HFFc6 (cell line): ENCODE results near the gene FN3K. TPM values are rescaled to one million over a fixed set of nuclear protein-coding genes. Genes with fewer than 3 reads are reported as not detected.

Source experiments
- DNase-seq: peaks from one replicate; pipeline ENCODE4 v3.0.0-alpha.2; 2018
- H3K27ac Mint-ChIP-seq: 2 replicates; pipeline ENCODE4 v1.8.0; 2020; ENCODE audit warnings: mild to moderate bottlenecking, mixed read lengths
- H3K27me3 Mint-ChIP-seq: 2 replicates; pipeline ENCODE4 v1.8.0; 2021; ENCODE audit warnings: mild to moderate bottlenecking, moderate library complexity, mixed read lengths; ENCODE audit not compliant: insufficient read depth
- H3K36me3 Mint-ChIP-seq: 2 replicates; pipeline ENCODE4 v1.8.0; 2021; ENCODE audit warnings: low read depth, mixed read lengths
- H3K4me1 Mint-ChIP-seq: 2 replicates; pipeline ENCODE4 v1.8.0; 2020; ENCODE audit warnings: low read depth, mixed read lengths
- H3K4me3 Mint-ChIP-seq: 2 replicates; pipeline ENCODE4 v1.8.0; 2020; ENCODE audit warnings: mild to moderate bottlenecking, moderate library complexity, mixed read lengths
- H3K9me3 Mint-ChIP-seq: 2 replicates; pipeline ENCODE4 v1.8.0; 2020; ENCODE audit warnings: mild to moderate bottlenecking, mixed read lengths
- long read RNA-seq: library from polyadenylated mRNA; unstranded; transcript quantifications from one replicate; pipeline ENCODE4 v2.0.0, GENCODE V29; 2019
- total RNA-seq, 6 experiments: library from RNA; stranded (reverse); fragmentation: NEBNext Ultra II Directional; extraction: Animal tissue kit (Norgen Biotek cat#: 25700); gene quantifications; 2 replicates in 1 of 6; 3 replicates in 5 of 6; pipeline ENCODE4 v1.2.3, GENCODE V29; 2021
- TF ChIP-seq, protein P1 (sequence below): fragments of 200-600 bp; sonication (generic); IDR thresholded peaks from 2 replicates; pipeline ENCODE4 v1.5.0; 2021; ENCODE audit warnings: antibody characterized with exemption, mild to moderate bottlenecking

The FN3K gene
- 1 to 10 TPM in 5 of 6 experiments, under 1 TPM in 1; 0.96 to 2.9 (median 1.6) TPM for total RNA-seq
- long read RNA-seq = 0 reads

DNA sequence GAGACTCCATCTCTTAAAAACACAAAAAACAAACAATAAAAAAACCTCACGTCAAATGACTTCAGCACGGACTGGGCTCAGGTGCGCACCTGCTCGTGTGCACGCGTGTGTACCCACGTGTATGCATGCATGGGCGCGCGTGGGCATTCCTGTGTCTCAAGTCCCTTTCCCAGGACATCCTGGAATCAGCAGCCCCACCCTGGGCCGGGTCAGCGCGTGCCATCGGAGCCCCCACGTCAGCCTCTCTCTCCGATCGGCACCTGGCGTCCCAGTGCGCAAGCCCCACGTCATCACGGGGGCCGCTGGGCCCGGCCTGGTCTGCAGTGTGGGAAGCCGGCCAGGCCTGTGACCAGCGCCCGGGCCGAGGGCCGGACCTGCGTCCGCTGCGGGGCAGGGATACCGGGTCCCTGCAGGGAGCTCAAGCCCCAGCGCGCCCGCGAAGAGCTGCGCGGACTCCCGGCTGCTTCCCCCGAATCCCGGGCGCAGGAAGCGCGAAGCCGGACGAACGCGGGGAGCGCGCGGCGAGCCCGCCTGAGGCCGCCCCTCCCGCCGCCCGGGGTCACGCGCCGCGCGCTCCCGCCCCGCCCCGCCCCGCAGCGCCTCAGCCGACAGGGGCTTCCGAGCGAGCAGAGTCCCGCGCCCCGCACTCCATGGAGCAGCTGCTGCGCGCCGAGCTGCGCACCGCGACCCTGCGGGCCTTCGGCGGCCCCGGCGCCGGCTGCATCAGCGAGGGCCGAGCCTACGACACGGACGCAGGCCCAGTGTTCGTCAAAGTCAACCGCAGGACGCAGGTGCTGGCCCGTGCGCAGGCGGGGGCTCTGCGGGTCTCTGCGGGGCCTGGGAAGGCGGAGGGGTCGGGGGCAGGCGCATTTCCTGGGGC is at the start of gene FN3K:
Gene FN3K, plus strand, starts transcription at position 629 of the 880 bp plus-strand sequence. Its CDS starts 22 bp downstream, at position 651.
- H3K4me3 Mint-ChIP-seq = peak within 1 kb of the TSS; percentile 47; the same call in 1 of the 2 replicates
- peaks cover 27% of the 10 kb centered on the region for H3K9me3 Mint-ChIP-seq
- H3K27me3 Mint-ChIP-seq = no peaks in the 10 kb centered on the region; the same call in 1 of the 2 replicates
- no peaks in the 10 kb centered on the region for H3K4me1 Mint-ChIP-seq
- DNase-seq = no peak
- peaks cover 41% of the 10 kb centered on the region for H3K36me3 Mint-ChIP-seq
- TF ChIP-seq, protein P1, sequence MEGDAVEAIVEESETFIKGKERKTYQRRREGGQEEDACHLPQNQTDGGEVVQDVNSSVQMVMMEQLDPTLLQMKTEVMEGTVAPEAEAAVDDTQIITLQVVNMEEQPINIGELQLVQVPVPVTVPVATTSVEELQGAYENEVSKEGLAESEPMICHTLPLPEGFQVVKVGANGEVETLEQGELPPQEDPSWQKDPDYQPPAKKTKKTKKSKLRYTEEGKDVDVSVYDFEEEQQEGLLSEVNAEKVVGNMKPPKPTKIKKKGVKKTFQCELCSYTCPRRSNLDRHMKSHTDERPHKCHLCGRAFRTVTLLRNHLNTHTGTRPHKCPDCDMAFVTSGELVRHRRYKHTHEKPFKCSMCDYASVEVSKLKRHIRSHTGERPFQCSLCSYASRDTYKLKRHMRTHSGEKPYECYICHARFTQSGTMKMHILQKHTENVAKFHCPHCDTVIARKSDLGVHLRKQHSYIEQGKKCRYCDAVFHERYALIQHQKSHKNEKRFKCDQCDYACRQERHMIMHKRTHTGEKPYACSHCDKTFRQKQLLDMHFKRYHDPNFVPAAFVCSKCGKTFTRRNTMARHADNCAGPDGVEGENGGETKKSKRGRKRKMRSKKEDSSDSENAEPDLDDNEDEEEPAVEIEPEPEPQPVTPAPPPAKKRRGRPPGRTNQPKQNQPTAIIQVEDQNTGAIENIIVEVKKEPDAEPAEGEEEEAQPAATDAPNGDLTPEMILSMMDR = no peak
- H3K27ac Mint-ChIP-seq = no peak within 1 kb of the TSS

DNA sequence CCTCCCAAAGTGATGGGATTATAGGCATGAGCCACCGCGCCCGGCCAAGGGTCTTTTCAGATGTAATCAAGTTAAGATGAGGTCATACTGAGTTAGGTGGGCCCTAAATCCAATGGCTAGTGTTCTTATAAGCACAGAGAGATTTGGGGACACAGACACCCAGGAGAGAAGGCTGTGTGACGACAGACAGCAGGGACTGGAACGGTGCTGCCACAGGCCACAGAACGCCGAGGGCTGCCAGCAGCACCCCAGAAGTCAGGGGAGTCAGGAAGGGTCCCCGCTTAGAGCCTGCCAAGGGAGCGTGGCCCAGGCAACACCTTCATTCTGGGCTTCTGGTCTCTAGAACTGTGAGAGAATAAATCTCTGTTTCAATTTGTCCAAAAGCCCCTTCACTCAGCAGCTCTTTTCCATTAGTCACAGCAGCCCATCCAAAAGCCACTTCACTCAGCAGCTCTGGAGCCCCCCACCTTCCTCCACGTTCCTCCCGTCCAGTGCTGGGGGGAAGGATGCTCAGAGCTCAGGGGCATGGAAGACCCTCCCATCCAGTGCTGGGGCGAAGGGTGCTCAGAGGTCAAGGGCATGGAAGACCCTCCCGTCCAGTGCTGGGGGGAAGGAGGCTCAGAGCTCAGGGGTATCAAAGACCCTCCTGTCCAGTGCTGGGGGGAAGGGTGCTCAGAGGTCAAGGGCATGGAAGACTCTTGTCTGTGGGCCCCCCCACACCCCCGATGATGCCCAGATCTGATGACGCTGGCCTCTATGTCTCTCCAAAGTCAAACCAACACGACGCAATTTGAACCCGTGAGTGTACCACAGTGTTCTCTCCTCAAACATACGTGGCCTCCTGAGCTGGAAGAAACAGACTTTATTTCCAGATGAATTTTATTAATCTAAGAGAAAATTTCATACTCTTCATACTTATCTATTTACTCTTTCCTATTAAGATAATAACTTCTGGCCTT is 48.8 kb upstream of the FN3K start:
- peaks cover 8% of the 10 kb centered on the region for H3K9me3 Mint-ChIP-seq
- DNase-seq = no peak
- peaks cover 8% of the 10 kb centered on the region for H3K36me3 Mint-ChIP-seq
- peak overlapping the region; percentile 2; the same call in 1 of the 2 replicates for H3K27ac Mint-ChIP-seq
- TF ChIP-seq, protein P1 = no peak
- H3K27me3 Mint-ChIP-seq = peaks cover 1% of the 10 kb centered on the region
- H3K4me3 Mint-ChIP-seq = no peak overlapping the region
- peaks cover 9% of the 10 kb centered on the region for H3K4me1 Mint-ChIP-seq

DNA sequence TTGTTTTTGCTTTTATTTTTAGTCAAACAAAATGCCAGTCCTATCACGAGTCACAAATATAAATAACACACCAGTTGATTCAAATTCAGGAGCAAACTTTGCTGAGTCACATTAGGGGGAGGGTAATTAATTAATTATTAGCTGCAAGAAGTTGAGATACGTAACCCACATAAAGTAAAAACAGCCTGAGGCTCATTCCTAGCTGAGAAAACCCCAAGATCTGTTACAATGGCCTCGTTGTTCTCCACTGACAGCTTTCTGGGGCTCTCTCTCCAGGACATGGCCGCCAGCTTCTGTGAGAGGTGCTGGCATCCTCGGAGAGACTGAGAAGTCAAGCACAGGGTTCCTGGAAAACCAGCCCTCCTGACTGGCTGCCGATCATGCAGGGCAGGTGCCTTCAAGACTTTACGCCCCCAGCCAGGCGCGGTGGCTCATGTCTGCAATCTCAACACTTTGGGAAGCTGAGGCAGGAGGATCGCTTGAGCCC is 48.0 kb upstream of the FN3K start:
- peaks cover 1% of the 10 kb centered on the region for H3K27me3 Mint-ChIP-seq
- peaks cover under 1% of the 10 kb centered on the region; the same call in 1 of the 2 replicates for H3K9me3 Mint-ChIP-seq
- H3K4me3 Mint-ChIP-seq = no peak overlapping the region
- peaks cover under 1% of the 10 kb centered on the region; the same call in 1 of the 2 replicates for H3K36me3 Mint-ChIP-seq
- H3K27ac Mint-ChIP-seq = peak overlapping the region; percentile 2; the same call in 1 of the 2 replicates
- TF ChIP-seq, protein P1 = no peak
- DNase-seq = no peak
- peaks cover 9% of the 10 kb centered on the region for H3K4me1 Mint-ChIP-seq

DNA sequence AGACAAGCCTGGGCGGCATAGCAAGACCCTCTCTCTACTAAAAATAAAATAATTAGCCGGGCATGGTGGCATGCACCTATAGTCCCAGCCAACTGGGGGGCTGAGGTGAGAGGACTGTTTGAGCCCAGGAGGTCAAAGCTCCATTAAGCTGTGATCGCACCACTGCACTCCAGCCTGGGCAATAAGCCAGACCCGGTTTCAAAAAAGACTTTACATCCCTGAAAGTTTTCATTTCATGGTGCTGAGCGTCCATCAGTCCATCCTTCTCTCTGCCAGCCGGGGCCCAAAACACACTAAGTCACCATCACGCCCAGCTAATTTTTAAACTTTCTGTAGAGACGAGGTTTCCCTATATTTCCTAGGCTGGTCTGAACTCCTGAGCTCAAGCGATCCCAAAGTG is 47.5 kb upstream of the FN3K start:
- no peak for DNase-seq
- peaks cover 9% of the 10 kb centered on the region for H3K4me1 Mint-ChIP-seq
- H3K27me3 Mint-ChIP-seq = peaks cover 1% of the 10 kb centered on the region
- no peaks in the 10 kb centered on the region for H3K36me3 Mint-ChIP-seq
- H3K9me3 Mint-ChIP-seq = no peaks in the 10 kb centered on the region
- TF ChIP-seq, protein P1 = no peak
- no peak overlapping the region for H3K27ac Mint-ChIP-seq
- H3K4me3 Mint-ChIP-seq = no peak overlapping the region

DNA sequence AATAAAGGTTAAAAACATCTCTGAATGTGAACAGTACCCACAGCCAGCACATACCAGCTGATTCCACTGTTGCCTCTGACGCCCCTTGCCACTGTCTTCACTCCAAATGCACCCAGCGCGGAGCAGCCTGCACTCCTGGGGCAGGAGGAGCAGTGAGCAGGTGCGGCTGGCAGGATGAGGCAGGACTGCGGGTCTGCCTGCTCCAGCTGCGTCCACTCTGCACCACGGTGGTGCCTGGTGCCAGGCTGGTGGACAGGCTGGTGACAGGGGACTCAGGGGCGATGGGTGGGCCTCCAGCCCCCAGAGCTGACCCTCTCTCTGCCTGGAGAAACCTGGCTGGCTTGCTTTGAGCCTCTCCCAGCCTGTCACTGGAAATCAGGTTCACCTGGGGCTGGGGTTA is 46.3 kb upstream of the FN3K start:
- H3K9me3 Mint-ChIP-seq = peaks cover 8% of the 10 kb centered on the region
- peaks cover 5% of the 10 kb centered on the region for H3K36me3 Mint-ChIP-seq
- peaks cover 9% of the 10 kb centered on the region for H3K4me1 Mint-ChIP-seq
- H3K4me3 Mint-ChIP-seq = no peak overlapping the region
- TF ChIP-seq, protein P1 = no peak
- peaks cover 1% of the 10 kb centered on the region for H3K27me3 Mint-ChIP-seq
- DNase-seq = no peak
- no peak overlapping the region for H3K27ac Mint-ChIP-seq
